AG04449 (cell line): Measurements from ENCODE around the gene NEDD8.

Source experiments
- CTCF ChIA-PET: fragments of 350-600 bp; formaldehyde crosslinking; extraction: SDS; loops from one replicate; lab custom pipeline; 2021; ENCODE audit warnings: antibody characterized with exemption; lab: Yijun Ruan, JAX
- POLR2A ChIA-PET: fragments of 400-600, 350-600 bp; formaldehyde crosslinking; extraction: SDS; loops from one replicate; lab custom pipeline; 2020; ENCODE audit warnings: antibody characterized with exemption, inconsistent platforms; lab: Yijun Ruan, JAX
- DNase-seq: peaks from one replicate; pipeline ENCODE4 v3.0.0-alpha.2; 2010; ENCODE audit warnings: low read depth, low spot score
- H3K4me3 ChIP-seq: 2 replicates; pipeline ENCODE4 v1.5.1; 2011; ENCODE audit warnings: low read depth, mild to moderate bottlenecking, control low read depth, low read length
- TF ChIP-seq, protein P1 (sequence below): IDR thresholded peaks from one replicate; pipeline ENCODE4 v1.5.1; 2011; ENCODE audit warnings: mild to moderate bottlenecking, moderate library complexity, low read length, control low read depth, inconsistent platforms; ENCODE audit not compliant: insufficient read depth; ENCODE audit errors: missing control alignments

Gene NEDD8

DNA sequence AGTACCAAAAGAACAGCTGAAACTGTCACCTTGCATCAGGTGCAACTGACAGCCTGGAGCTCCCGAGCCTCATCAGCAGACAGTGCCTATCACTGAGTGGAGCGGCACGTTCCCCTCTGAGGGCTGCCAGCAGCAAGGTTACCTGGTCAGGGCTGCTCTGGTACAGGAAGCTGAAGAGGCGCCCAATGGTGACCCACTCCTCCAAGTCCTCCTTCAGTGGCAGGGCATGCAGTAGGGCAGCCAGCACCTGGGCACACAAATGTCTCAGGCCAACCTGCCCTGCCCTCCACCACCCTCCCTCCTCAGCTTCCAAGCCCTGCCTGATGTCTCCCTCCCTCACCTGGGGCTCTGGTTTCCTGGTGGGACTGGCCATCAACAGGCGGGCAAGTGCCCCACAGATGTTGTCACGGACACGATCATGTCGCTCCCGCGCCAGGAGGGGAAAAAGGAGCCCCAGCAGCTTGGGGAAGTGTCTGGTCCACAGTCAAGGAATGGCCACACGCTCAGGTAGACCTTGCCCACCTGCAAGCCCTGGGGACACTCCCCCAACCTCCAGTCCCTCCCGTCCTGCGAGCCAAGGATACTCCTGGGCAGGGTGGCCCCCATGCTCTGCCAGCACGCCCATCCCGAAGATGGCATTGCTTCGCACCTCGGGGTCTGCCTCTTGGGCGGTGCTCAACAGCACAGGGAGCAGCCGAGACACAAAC is 50.6 kb downstream of the NEDD8 start:
- POLR2A ChIA-PET, result interaction anchor here (0.6 to 0.9 kb wide), 3 partner anchors 8 to 19 kb away, joined by 3 to 4 read pairs (median 4); partner anchors contain the start of gene TM9SF1
- CTCF ChIA-PET, result interaction anchor here (1.0 to 3.3 kb wide), 3 partner anchors 21 to 123 kb away, joined by 3 to 18 read pairs (median 4); partner anchors contain the start of gene IRF9
- no peak for DNase-seq
- H3K4me3 ChIP-seq, result no peak overlapping the region
- TF ChIP-seq, protein P1, sequence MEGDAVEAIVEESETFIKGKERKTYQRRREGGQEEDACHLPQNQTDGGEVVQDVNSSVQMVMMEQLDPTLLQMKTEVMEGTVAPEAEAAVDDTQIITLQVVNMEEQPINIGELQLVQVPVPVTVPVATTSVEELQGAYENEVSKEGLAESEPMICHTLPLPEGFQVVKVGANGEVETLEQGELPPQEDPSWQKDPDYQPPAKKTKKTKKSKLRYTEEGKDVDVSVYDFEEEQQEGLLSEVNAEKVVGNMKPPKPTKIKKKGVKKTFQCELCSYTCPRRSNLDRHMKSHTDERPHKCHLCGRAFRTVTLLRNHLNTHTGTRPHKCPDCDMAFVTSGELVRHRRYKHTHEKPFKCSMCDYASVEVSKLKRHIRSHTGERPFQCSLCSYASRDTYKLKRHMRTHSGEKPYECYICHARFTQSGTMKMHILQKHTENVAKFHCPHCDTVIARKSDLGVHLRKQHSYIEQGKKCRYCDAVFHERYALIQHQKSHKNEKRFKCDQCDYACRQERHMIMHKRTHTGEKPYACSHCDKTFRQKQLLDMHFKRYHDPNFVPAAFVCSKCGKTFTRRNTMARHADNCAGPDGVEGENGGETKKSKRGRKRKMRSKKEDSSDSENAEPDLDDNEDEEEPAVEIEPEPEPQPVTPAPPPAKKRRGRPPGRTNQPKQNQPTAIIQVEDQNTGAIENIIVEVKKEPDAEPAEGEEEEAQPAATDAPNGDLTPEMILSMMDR, result no peak

DNA sequence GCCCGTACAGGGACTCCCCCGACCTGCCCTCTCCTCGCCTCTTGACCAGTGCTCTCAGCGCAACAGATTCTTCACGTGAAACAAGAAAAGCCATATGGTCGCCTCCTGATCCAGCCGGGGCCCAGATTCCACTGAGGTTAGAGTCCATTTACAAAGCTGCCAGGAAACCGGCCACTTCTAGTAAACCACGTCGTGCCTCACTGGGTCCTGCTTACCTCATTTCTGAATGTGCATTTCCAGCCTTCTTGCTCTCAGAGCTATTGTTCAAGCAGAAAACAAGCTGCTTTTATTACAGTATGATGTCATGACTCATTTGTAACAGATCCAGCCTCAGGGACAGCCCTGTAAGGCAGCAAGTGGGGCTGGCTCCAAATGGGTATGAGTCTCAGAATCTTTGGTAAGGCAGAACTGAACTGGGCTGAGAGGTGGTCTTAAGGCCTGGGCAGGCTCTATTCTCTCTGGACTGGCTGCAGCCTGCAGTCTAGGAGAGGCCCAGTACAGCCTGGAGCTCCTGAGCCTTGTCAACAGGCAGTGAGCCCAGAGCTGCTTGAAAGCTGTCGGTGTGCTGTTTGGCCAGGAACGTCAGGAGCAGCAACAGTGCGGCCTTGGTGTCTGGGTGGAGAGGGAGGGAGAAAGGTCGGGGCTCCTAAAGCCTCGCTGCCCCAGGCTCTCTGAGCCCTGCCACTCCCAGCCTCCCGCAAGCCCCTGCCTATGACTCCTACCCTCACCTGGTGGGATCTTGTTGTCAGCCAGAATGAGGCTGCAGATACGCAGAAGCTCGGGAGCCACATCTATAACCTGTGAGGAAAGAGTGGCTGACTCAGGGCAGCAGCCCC is 52.0 kb downstream of the NEDD8 start:
- DNase-seq, result peak; percentile 21
- ChIA-PET POLR2A (interaction anchor here (0.8 kb wide), 1 partner anchor 16 kb away, joined by 4 read pairs; no protein-coding TSS in a partner anchor), CTCF (interaction anchor here (3.3 kb wide), 1 partner anchor 19 kb away, joined by 18 read pairs; the partner anchor contains the start of gene IRF9)
- TF ChIP-seq, protein P1, result no peak
- no peak overlapping the region for H3K4me3 ChIP-seq

DNA sequence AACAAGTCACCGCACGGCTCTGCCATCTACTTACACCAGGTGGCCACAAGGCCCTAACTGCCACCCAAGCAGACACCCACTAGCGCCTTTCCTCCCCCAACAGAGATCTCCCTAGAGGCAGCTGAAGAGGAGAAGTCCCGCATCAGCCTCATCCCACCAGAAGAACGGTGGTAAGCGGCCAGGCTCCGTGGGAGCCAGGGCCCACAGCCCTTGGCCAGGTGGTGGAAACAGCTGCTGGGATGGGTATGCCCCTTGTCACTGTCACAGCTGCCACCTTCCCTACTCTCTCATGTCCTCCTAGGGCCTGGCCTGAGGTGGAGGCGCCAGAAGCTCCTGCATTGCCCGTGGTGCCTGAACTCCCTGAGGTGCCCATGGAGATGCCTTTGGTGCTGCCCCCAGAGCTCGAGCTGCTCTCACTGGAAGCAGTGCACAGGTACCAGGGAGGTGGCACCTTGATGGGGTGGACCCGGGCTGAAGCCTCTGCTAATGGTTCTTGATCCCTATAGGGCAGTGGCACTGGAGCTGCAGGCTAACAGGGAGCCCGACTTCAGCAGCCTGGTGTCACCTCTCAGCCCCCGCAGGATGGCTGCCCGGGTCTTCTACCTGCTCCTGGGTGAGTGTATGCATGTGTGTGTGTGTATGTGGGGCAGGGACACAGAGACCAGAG is 52.7 kb downstream of the NEDD8 start:
- ChIA-PET POLR2A (interaction anchor here (0.8 kb wide), 1 partner anchor 16 kb away, joined by 4 read pairs; no protein-coding TSS in a partner anchor), CTCF (interaction anchor here (1.1 to 3.3 kb wide), 2 partner anchors 18 to 117 kb away, joined by 3 to 18 read pairs; partner anchors contain the start of gene IRF9)
- TF ChIP-seq, protein P1, result no peak
- H3K4me3 ChIP-seq, result no peak overlapping the region
- no peak for DNase-seq

DNA sequence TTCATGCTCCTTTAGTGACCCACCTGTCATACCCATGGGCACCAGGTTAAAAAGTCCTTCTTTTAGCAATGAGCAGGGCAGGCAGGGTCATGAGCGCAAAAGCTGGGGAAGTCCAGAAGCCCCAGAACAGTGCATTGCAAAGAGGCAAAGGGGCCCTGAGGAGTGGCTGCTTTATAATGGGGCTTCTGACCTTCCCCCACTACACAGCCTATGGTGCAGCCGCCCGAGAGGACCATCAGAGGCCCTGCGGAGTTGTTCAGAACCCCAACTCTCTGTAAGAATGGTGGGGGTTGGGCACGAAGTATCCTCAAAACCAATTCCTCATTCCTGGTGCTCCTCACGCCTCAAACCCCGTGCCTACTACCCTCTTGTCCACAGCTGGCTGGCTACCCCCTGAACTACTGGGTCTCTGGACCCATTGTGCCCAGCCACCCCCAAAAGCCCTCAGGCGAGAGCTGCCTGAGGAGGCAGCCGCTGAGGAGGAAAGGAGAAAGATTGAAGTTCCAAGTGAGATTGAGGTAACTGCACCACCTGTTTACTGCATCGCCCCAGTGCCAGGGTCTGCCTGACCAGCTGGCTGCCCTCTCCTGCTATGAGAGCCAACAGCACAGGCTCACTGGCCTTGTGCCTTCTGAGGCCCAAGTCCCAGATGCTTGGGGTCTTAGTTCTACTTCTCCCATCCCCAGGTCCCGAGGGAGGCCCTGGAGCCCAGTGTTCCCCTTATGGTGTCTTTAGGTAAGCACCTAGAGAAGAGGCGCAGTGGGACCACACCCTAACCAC is 53.6 kb downstream of the NEDD8 start:
- no peak overlapping the region for H3K4me3 ChIP-seq
- TF ChIP-seq, protein P1, result no peak
- DNase-seq, result no peak
- POLR2A ChIA-PET, result no interaction called here
- CTCF ChIA-PET, result interaction anchor here (1.1 to 3.3 kb wide), 2 partner anchors 18 to 118 kb away, joined by 3 to 18 read pairs; partner anchors contain the start of gene IRF9

DNA sequence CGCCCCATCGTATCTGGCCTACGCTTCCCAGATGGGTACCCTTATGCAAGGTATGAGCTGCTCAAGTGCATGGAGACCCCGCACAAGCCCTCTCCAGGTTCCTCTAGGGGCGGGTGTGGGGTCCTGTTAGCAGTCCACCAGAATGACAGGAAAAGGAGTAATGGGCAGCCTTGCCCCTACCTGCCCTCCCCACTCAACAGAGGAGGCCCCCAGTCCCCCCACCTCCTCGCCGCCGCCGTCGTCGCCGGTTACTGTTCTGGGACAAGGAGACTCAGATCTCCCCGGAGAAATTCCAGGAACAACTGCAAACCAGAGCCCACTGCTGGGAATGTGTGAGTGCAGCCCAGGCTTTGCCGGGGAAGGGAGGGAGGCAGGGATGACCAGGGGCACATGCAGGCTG is 54.3 kb downstream of the NEDD8 start:
- DNase-seq, result no peak
- CTCF ChIA-PET, result interaction anchor here (1.3 kb wide), 1 partner anchor 17 kb away, joined by 7 read pairs; the partner anchor contains the start of gene IRF9
- TF ChIP-seq, protein P1, result no peak
- POLR2A ChIA-PET, result interaction anchor here (0.8 kb wide), 1 partner anchor 8 kb away, joined by 3 read pairs; no protein-coding TSS in a partner anchor
- H3K4me3 ChIP-seq, result no peak overlapping the region
